H1 (cell line): ENCODE data around the gene AASDHPPT. TPM values are rescaled to one million over a fixed set of nuclear protein-coding genes. Genes with fewer than 3 reads are reported as not detected.

ENCODE experiments used
- CTCF ChIA-PET: fragments of 300-600 bp; sonication (Branson Sonifier 250); formaldehyde crosslinking; loops from one replicate; lab custom pipeline; 2021; ENCODE audit not compliant: partially characterized antibody; lab: Charles Lee
- POLR2A ChIA-PET: fragments of 300-600 bp; sonication (Branson Sonifier 250); formaldehyde crosslinking; loops from one replicate; lab custom pipeline; 2021; ENCODE audit warnings: inconsistent platforms; ENCODE audit not compliant: partially characterized antibody; lab: Charles Lee
- DNase-seq, 2 experiments: peaks; one replicate each; pipeline versions ENCODE4 v3.0.0 to v3.0.0-alpha.2; 2010 to 2022; ENCODE audit warnings: low spot score in 2 of 2, low read depth in 1 of 2, mixed read lengths in 1 of 2
- FAIRE-seq: peaks from 2 replicates; lab custom pipeline; 2011; peaks lifted over from hg19 to GRCh38; lab: Jason Lieb, UNC
- H2AFZ ChIP-seq: 2 replicates; pipeline ENCODE4 v1.8.1; 2012; ENCODE audit warnings: low read length, inconsistent platforms
- H2AK5ac ChIP-seq: 2 replicates; pipeline ENCODE4 v1.6.1; 2013; ENCODE audit warnings: low read depth, low read length
- H2BK120ac ChIP-seq: replicated peaks from 2 replicates; pipeline ENCODE3; 2013; ENCODE audit warnings: low read depth, low read length, inconsistent platforms
- H2BK12ac ChIP-seq: 2 replicates; pipeline ENCODE4 v1.6.1; 2013; ENCODE audit warnings: low read depth, low read length
- H2BK15ac ChIP-seq: 2 replicates; pipeline ENCODE4 v1.6.1; 2013; ENCODE audit warnings: low read length
- H2BK20ac ChIP-seq: 2 replicates; pipeline ENCODE4 v1.6.1; 2013; ENCODE audit warnings: low read length
- H2BK5ac ChIP-seq: 2 replicates; pipeline ENCODE4 v1.6.1; 2013; ENCODE audit warnings: low read depth, low read length
- H3K14ac ChIP-seq: 2 replicates; pipeline ENCODE4 v1.6.1; 2013; ENCODE audit warnings: inconsistent platforms; ENCODE audit not compliant: insufficient read length
- H3K18ac ChIP-seq: 2 replicates; pipeline ENCODE4 v1.6.1; 2013; ENCODE audit warnings: low read length; ENCODE audit errors: extremely low read depth
- H3K23ac ChIP-seq: 2 replicates; pipeline ENCODE4 v1.6.1; 2013; ENCODE audit warnings: inconsistent platforms; ENCODE audit not compliant: insufficient read length
- H3K23me2 ChIP-seq: 2 replicates; pipeline ENCODE4 v1.6.1; 2013; ENCODE audit warnings: low read depth, low read length
- H3K27ac ChIP-seq: 2 replicates; pipeline ENCODE4 v1.6.1; 2011; ENCODE audit warnings: low read depth, low read length, inconsistent platforms
- H3K27me3 ChIP-seq, 4 experiments: replicated peaks in 1 of 4; 1 replicate in 1 of 4; 2 replicates in 3 of 4; pipeline versions ENCODE4 v1.6.1 to v1.8.1; 2011 to 2013; ENCODE audit warnings: low read length in 3 of 4, mild to moderate bottlenecking in 3 of 4, inconsistent platforms in 2 of 4, mixed read lengths in 2 of 4, moderate library complexity in 1 of 4; ENCODE audit not compliant: control insufficient read depth in 3 of 4, insufficient read depth in 3 of 4; ENCODE audit errors: extremely low read depth in 1 of 4
- H3K36me3 ChIP-seq, 4 experiments: 2 replicates each; pipeline versions ENCODE4 v1.6.1 to v1.8.1; 2011 to 2013; ENCODE audit warnings: mild to moderate bottlenecking in 4 of 4, low read length in 3 of 4, moderate library complexity in 2 of 4, control low read depth in 1 of 4, inconsistent platforms in 1 of 4; ENCODE audit not compliant: insufficient read depth in 4 of 4, control insufficient read depth in 2 of 4
- H3K4ac ChIP-seq: replicated peaks from 2 replicates; pipeline ENCODE3; 2013; ENCODE audit warnings: low read length, low read depth, mixed read lengths, inconsistent platforms; ENCODE audit not compliant: insufficient read length
- H3K4me1 ChIP-seq, 4 experiments: replicated peaks in 1 of 4; 1 replicate in 1 of 4; 2 replicates in 3 of 4; pipeline versions ENCODE4 v1.6.1 to v1.8.1; 2011 to 2013; ENCODE audit warnings: low read length in 3 of 4, inconsistent platforms in 2 of 4, mixed read lengths in 1 of 4; ENCODE audit not compliant: insufficient read depth in 4 of 4, control insufficient read depth in 3 of 4
- H3K4me2 ChIP-seq, 2 experiments: 2 replicates each; pipeline versions ENCODE4 v1.6.1 to v1.8.1; 2011 to 2013; ENCODE audit warnings: low read depth in 2 of 2, low read length in 2 of 2, control low read depth in 1 of 2, inconsistent platforms in 1 of 2, mild to moderate bottlenecking in 1 of 2; ENCODE audit not compliant: insufficient read depth in 1 of 2
- H3K4me3 ChIP-seq, 4 experiments: fragments of 200-600, 300-600 bp in 1 of 4; sonication (generic), shearing (Covaris generic), sonication (Bioruptor Twin) in 1 of 4; 2 replicates each; pipeline versions ENCODE4 v1.5.1 to v1.8.1; 2011 to 2016; ENCODE audit warnings: low read length in 4 of 4, low read depth in 3 of 4, control low read depth in 2 of 4, inconsistent platforms in 2 of 4, mild to moderate bottlenecking in 2 of 4, mixed read lengths in 1 of 4, moderate library complexity in 1 of 4; ENCODE audit not compliant: insufficient read depth in 2 of 4; ENCODE audit errors: extremely low read depth in 1 of 4
- H3K56ac ChIP-seq: replicated peaks from 2 replicates; pipeline ENCODE3; 2013; ENCODE audit warnings: low read depth, mild to moderate bottlenecking, mixed read lengths, low read length, inconsistent platforms; ENCODE audit not compliant: insufficient read length
- H3K79me1 ChIP-seq: 2 replicates; pipeline ENCODE4 v1.6.1; 2013; ENCODE audit warnings: low read depth, low read length, control low read depth
- H3K79me2 ChIP-seq, 2 experiments: 2 replicates each; pipeline versions ENCODE4 v1.6.1 to v1.8.1; 2012 to 2013; ENCODE audit warnings: low read length in 2 of 2, mild to moderate bottlenecking in 2 of 2, inconsistent platforms in 1 of 2; ENCODE audit not compliant: insufficient read depth in 2 of 2, control insufficient read depth in 1 of 2
- H3K9ac ChIP-seq, 4 experiments: replicated peaks in 1 of 4; 1 replicate in 1 of 4; 2 replicates in 3 of 4; pipeline versions ENCODE4 v1.6.1 to v1.8.1; 2011 to 2013; ENCODE audit warnings: low read depth in 3 of 4, low read length in 3 of 4, control low read depth in 2 of 4, mild to moderate bottlenecking in 2 of 4, moderate library complexity in 2 of 4, inconsistent platforms in 1 of 4; ENCODE audit errors: extremely low read depth in 1 of 4
- H3K9me3 ChIP-seq, 2 experiments: 2 replicates each; pipeline versions ENCODE4 v1.6.1 to v1.8.1; 2012 to 2013; ENCODE audit warnings: mild to moderate bottlenecking in 2 of 2, moderate library complexity in 2 of 2, control low read depth in 1 of 2, inconsistent platforms in 1 of 2, low read depth in 1 of 2, low read length in 1 of 2, mixed read lengths in 1 of 2; ENCODE audit not compliant: insufficient read depth in 2 of 2
- H4K20me1 ChIP-seq, 2 experiments: replicated peaks in 1 of 2; 2 replicates each; pipeline versions ENCODE3 to v1.8.1; 2011 to 2013; ENCODE audit warnings: inconsistent platforms in 2 of 2, low read length in 2 of 2, mild to moderate bottlenecking in 1 of 2; ENCODE audit not compliant: insufficient read depth in 2 of 2, control insufficient read depth in 1 of 2
- H4K5ac ChIP-seq: 2 replicates; pipeline ENCODE4 v1.6.1; 2013; ENCODE audit warnings: low read length, low read depth, mixed read lengths, inconsistent platforms; ENCODE audit not compliant: insufficient read length
- H4K8ac ChIP-seq: 2 replicates; pipeline ENCODE4 v1.8.0; 2013; ENCODE audit warnings: mild to moderate bottlenecking, moderate library complexity, low read length, inconsistent platforms; ENCODE audit not compliant: insufficient read depth; ENCODE audit errors: extremely low read depth
- H4K91ac ChIP-seq: replicated peaks from 2 replicates; pipeline ENCODE3; 2013; ENCODE audit warnings: low read length, mixed read lengths, inconsistent platforms; ENCODE audit not compliant: insufficient read length
- BACH1 ChIP-seq: IDR thresholded peaks from 2 replicates; pipeline ENCODE4 v1.6.1; 2012; ENCODE audit warnings: low read length, improper control_type of control experiment
- BRCA1 ChIP-seq: IDR thresholded peaks from 2 replicates; pipeline ENCODE4 v1.6.1; 2012; ENCODE audit warnings: low read depth, low read length, improper control_type of control experiment
- FOSL1 ChIP-seq: IDR thresholded peaks from 2 replicates; pipeline ENCODE4 v1.6.1; 2011; ENCODE audit warnings: mild to moderate bottlenecking, low read depth, low read length, moderate library complexity; ENCODE audit not compliant: insufficient read depth
- GABPA ChIP-seq: IDR thresholded peaks from 2 replicates; pipeline ENCODE4 v1.6.1; 2011; ENCODE audit warnings: mild to moderate bottlenecking, low read length, moderate library complexity, borderline replicate concordance; ENCODE audit not compliant: insufficient read depth
- KDM1A ChIP-seq: fragments of 200-600, 300-600 bp; sonication (generic); IDR thresholded peaks from 2 replicates; pipeline ENCODE4 v1.7.1; 2016; ENCODE audit warnings: mild to moderate bottlenecking, low read length, borderline replicate concordance
- MAX ChIP-seq: IDR thresholded peaks from 2 replicates; pipeline ENCODE4 v1.6.1; 2012; ENCODE audit warnings: inconsistent platforms
- NANOG ChIP-seq: IDR thresholded peaks from 2 replicates; pipeline ENCODE4 v1.6.1; 2011; ENCODE audit warnings: low read length, low read depth, mild to moderate bottlenecking, inconsistent platforms; ENCODE audit not compliant: insufficient read depth, poor library complexity, severe bottlenecking
- RBBP5 ChIP-seq: IDR thresholded peaks from 2 replicates; pipeline ENCODE4 v1.7.1; 2012; ENCODE audit warnings: low read depth, mild to moderate bottlenecking, inconsistent platforms, low read length, moderate library complexity, borderline replicate concordance
- WGBS, 2 experiments: shearing (Covaris generic) in 1 of 2; methylation state at CpG; one replicate each; pipeline versions ENCODE4 v1.1.6 to v1.1.7; 2013 to 2015; ENCODE audit warnings: low lambda C conversion rate in 2 of 2, mixed read lengths in 2 of 2, inconsistent platforms in 1 of 2, low coverage in 1 of 2, missing lambda C conversion rate in 1 of 2; ENCODE audit not compliant: insufficient replicate concordance in 2 of 2, insufficient coverage in 1 of 2, insufficient read length in 1 of 2; ENCODE audit errors: extremely low coverage in 1 of 2, missing lambda C conversion rate in 1 of 2; 5-methylcytosine and 5-hydroxymethylcytosine counted together
- polyA plus RNA-seq, 7 experiments: library from polyadenylated mRNA; depleted of rRNA in 3 of 7; stranded (reverse) in 5 of 7; unstranded in 2 of 7; fragments of >200 nt in 5 of 7; fragments of 200-250 nt in 2 of 7; gene quantifications; 1 replicate in 5 of 7; 2 replicates in 1 of 7; 4 replicates in 1 of 7; pipeline versions ENCODE4 v1.2.1 to v1.2.3, GENCODE V29; 2011 to 2013; ENCODE audit warnings: missing spikeins in 2 of 7, mixed read lengths in 2 of 7
- total RNA-seq: library from RNA; stranded (reverse); fragmentation: NEBNext Ultra II Directional; extraction: Animal tissue kit (Norgen Biotek cat#: 25700); gene quantifications from 2 replicates; pipeline ENCODE4 v1.2.1, GENCODE V29; 2021

The AASDHPPT gene
- total and polyA plus RNA-seq, 2 of the 8 experiments (the other 6 are each of a cell fraction or from before 2014, with no cell fraction given): 15.7 to 42.2 TPM

- H2BK20ac ChIP-seq: no peak overlapping the region
- ChIA-PET POLR2A (interaction anchor here (1.4 kb wide), 1 partner anchor 15 kb away, joined by 3 read pairs; no protein-coding TSS in a partner anchor), CTCF (interaction anchor here (0.6 to 5.4 kb wide), 11 partner anchors 10 to 1663 kb away, joined by 3 to 29 read pairs (median 4); partner anchors contain the start of genes AASDHPPT and KBTBD3)
- H4K91ac ChIP-seq: no peak overlapping the region
- H4K5ac ChIP-seq: no peak overlapping the region
- peaks cover 10 to 93% of the 10 kb centered on the region in 2 experiments for H3K79me2 ChIP-seq
- peak overlapping the region; percentile 8; the same call in 1 of the 2 replicates for H3K27ac ChIP-seq
- WGBS, 2 experiments: 87% methylated on average over 2 of the region's 2 CpGs; no CpG with 5 or more reads in 1 of the 2 experiments
- H3K36me3 ChIP-seq: peaks cover 0 to 56% (median 12%) of the 10 kb centered on the region in 4 experiments; a peak in 7 of 8 replicates
- H2BK120ac ChIP-seq: no peak overlapping the region
- no peak overlapping the region for H2BK12ac ChIP-seq
- no peak overlapping the region for H3K23ac ChIP-seq
- H2BK15ac ChIP-seq: no peak overlapping the region
- H3K79me1 ChIP-seq: peaks cover 2% of the 10 kb centered on the region; the same call in 1 of the 2 replicates
- no peak overlapping the region for H2BK5ac ChIP-seq
- no peaks in the 10 kb centered on the region for H3K23me2 ChIP-seq
- no peak overlapping the region for H2AK5ac ChIP-seq
- no peak overlapping the region for H2AFZ ChIP-seq
- H4K20me1 ChIP-seq: peaks cover 3 to 4% of the 10 kb centered on the region in 2 experiments
- TF ChIP-seq BACH1 (no peak), FOSL1 (no peak), MAX (no peak), NANOG (no peak), KDM1A (no peak), BRCA1 (no peak), GABPA (no peak), RBBP5 (no peak)
- H3K4me2 ChIP-seq: no peak overlapping the region
- H3K14ac ChIP-seq: no peak overlapping the region
- H3K27me3 ChIP-seq: no peaks in the 10 kb centered on the region
- H3K4me3 ChIP-seq: no peak overlapping the region
- no peaks in the 10 kb centered on the region for H3K9me3 ChIP-seq
- no peaks in the 10 kb centered on the region for H3K4me1 ChIP-seq
- DNase-seq (no peak), FAIRE-seq (no peak)
- no peak overlapping the region for H3K56ac ChIP-seq
- no peak overlapping the region for H3K4ac ChIP-seq
- no peak overlapping the region for H3K18ac ChIP-seq
- H4K8ac ChIP-seq: no peak overlapping the region
- no peak overlapping the region for H3K9ac ChIP-seq
These were observed 9.4 kb downstream of the AASDHPPT start for GRCh38 chr11:106086850-106087249.
